NCI-H1048 (cell line): ENCODE measurements around the gene LAMB1.
"Not testable (repeated sequence)": the region's sequence is repeated elsewhere in the genome, so short reads cannot be mapped to it uniquely, and the experiment has no call there.

Experiments used
- DNase-seq: peaks from one replicate; lab custom pipeline; 2025; lab: John Stamatoyannopoulos, UW

LAMB1 gene

DNA sequence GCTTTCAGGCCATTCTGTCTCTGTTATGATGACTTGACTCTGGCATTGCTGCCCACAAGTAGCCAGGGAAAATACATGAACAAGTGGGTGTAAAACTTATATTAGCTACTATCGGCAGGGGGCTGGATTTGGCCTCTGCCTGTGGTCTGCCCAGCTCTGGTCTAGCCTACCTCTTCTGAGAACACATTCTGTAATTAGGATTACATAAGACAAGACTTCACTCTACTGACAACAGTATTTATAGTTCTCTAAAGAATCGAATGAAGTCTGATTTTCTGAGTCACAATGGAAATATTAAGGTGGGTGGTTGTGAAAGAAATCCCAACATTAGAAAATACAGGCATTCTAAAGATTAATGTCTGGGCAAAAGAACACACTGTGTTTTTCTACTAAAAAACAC is 56.5 kb downstream of the LAMB1 start:
- DNase-seq: no peak

DNA sequence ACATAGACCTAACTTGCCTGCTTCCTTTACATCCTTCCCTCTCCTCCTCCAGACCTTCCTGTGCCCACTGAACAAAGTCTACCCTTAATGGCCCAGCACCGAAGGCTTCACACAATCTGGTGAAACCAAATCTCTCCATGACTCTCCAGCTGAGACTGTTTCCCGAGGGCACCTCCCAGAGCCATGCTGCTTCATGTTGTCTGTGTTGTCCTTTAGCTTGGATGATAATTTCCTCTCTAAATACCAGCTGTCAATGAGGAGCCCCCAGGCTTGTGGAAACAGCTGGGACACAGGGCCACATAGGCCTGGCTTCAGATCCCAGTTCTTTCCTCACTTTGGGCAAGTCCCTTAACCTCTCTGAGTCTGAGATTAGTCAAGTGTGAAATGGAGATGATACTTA is 57.6 kb downstream of the LAMB1 start:
- DNase-seq: no peak

DNA sequence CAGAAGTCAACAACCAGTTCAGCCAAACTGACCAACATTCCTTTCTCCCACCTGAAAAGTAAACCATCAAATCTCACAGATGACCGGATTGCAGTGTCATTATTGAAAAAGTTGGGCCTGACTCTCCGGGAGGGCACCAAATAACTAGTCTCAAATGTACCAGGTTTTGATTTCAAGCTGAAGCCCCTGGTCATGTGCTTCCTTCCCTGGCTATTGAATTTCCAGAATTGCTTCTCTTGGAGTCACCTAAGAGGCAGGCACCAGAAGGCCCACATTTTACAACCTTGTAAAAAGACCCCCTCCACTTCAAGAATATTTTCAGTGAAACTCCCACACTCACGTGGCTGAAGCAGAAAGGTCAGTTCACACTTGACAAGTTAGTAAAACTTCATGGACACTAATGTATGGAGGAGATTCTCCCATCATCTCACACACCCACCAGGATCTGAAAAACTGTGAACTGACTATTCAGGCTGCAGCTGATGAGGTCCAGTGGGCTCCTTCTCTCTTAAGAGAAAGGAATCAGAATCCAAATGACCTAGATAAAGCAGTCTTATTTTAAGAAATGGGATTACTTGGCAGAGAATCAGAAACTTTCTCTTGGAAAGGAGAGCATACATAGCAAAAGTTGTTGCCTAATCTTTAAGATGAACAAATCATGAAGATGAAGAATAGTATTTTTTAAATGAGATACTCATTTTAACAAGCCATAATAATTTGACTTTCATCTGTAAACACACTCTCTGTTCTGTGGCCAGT is 58.4 kb downstream of the LAMB1 start:
- DNase-seq: no peak

DNA sequence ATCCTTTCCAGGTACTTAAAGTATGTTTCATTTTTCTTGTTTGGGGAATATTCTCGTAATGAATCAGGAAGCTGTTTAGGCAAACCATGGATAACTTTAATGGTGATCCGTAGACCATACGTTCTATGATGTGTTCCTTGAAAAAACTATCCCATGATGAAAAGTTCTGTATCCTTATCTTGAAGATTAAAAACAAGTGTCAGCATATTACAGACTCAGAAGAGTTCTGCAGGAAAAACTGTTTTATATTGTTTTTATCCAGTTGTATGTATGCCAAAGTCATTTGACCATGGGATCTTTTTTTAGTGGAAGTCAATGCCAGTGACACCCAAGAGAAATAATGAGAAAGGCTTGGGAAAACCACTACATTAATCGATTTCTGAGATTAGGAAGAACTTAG is 59.9 kb downstream of the LAMB1 start:
- no peak for DNase-seq

- no peak for DNase-seq
Observed at GRCh38 chr7:107940951-107941350, 62.0 kb downstream of the LAMB1 start.

DNA sequence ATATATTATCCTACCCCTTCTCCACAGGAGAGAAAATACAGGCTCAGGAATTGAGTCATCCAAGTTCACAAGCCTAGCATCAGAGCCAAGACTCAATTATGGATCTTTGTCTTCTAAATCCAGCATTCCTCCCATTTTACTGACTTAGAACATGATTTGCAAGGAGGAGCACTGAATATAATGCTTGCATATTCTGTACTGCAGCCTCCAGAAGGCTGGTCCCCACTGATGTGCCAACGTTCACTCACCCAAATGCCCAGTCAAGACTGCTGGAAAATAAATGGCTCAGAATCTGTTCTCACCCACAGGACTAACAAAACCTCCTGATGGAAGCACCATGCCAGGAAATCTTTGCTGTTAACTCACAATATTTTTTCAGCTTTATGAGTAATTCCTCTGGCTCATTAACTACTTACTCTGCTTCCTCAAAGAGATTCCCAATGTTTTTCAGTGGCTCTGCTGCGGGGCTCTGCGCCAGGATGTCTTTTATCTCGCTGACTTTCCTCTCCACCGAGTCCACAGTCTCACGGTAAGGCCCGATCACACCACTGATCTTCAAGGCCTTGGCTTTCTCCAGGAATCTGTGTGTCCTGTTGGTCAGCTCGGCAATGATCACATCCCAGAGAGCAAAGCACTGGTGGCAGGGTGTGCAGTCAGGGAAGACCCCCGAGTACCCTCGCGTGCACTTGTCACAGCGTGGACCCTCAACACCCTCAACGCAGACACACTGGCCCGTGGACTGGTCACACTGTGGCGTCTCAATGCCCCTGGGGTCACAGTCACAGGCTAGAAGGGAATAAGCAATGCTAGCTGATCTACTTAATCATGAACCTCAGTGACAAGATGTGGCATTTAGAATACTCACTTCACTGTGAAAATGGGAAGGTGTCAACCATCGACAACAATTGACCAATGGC is 63.1 kb downstream of the LAMB1 start:
- DNase-seq: no peak

- no peak for DNase-seq
Observed at GRCh38 chr7:107938456-107939250, 64.3 kb downstream of the LAMB1 start.

- DNase-seq: no peak
Observed at GRCh38 chr7:107937531-107937930, 65.4 kb downstream of the LAMB1 start.

GRCh38 chr7:107936312-107936711 is 66.6 kb downstream of the LAMB1 start:
- no peak for DNase-seq

DNA sequence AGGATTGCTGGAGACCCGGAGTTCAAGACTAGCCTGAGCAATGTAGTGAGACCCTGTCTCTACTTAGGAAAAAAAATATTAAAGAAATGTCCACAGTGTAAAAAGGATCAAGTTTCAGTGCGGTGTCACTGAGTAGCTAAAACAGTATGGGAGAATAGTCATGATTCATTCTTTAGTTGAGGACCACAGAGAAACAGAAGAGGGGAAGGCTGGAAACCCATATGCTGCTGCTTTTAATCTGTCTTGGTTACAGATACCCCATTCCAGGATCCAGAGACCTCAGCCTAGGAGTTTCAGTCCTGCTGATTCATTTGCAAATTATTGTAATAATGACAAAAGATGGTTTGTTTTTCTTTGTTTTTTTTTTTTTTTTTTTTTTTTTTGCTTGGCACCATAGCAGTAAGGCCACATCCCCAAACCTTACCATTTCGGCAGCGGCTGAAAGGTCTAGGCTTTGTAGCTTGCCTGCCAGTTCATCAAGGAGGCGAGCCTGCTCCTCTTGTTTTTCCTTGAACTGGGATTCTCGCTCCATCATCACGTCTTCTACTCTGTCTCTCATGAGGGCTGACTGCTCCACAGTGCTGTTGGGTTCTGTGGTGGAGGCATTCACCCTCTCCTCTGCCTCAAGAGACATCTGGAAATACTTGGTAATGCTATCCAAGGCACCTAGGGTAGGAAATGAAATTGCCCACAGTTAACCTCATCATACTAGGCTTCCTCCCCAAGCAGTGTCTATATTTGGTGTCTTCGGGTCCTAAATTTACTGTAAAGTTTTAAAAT is 67.8 kb downstream of the LAMB1 start:
- no peak for DNase-seq

- no peak for DNase-seq
Observed at GRCh38 chr7:107933386-107934013, 69.5 kb downstream of the LAMB1 start.

GRCh38 chr7:107932805-107933204 is 70.2 kb downstream of the LAMB1 start:
- no peak for DNase-seq

DNA sequence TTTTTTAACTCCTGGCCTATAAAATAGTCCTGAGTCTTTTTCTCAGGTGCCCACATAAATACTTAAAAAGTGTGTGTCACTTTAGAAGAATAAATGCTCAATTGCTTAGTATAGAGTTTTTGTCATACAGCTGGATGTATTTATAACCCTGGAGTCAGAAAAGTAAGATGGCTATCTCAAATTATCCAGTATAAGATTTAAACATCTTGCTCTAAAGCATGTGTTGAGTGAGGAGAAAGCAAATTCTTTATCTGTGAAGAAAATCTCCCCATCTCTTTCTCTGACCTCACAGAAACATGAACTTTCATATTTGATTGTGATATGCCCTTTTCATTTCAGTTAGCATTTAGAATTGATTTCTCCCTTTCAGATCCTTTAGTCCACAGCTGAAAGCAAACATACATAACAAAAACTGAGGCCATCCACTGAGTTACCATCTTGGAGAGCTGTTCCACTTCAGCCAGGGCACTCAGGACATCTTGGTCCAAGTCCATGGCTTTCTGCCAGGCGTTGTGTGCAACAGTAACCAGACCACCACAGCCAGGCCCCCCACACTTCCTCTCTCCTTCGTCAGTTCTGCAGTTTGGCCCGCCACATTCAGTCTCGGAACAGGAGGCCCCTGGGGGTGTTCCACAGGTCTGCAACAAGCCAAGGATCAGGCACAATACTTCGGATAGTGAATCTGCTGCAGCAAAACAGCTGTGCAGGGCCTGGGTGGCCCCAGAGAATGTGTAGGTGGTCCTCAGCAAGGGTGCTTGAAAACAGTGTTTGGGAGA is 71.0 kb downstream of the LAMB1 start:
- no peak for DNase-seq

DNA sequence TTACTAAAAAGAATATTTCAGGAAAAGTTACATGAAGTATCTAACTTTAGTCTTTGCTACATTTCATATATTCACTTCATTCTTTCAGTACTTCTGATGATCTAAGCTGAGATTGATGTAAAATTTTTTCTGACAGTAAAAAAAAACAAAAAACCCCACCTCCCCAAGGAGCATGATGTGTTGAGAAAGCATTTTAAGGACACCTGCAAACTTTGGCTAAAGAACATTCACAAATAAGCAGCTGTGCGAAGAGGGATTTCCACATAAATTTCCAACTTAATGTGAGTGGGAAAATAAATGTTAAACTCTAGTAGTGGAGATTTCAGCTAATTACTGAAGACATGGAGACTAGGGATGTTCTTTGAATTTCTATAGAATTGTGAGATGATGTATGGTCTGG is 76.5 kb downstream of the LAMB1 start:
- DNase-seq: no peak

GRCh38 chr7:107924841-107925504 is 78.0 kb downstream of the LAMB1 start:
- DNase-seq: peak; percentile 70

GRCh38 chr7:107922886-107923285 is 80.1 kb downstream of the LAMB1 start:
- DNase-seq: no peak

GRCh38 chr7:107921826-107922225 is 81.1 kb downstream of the LAMB1 start:
- not testable (repeated sequence) for DNase-seq

DNA sequence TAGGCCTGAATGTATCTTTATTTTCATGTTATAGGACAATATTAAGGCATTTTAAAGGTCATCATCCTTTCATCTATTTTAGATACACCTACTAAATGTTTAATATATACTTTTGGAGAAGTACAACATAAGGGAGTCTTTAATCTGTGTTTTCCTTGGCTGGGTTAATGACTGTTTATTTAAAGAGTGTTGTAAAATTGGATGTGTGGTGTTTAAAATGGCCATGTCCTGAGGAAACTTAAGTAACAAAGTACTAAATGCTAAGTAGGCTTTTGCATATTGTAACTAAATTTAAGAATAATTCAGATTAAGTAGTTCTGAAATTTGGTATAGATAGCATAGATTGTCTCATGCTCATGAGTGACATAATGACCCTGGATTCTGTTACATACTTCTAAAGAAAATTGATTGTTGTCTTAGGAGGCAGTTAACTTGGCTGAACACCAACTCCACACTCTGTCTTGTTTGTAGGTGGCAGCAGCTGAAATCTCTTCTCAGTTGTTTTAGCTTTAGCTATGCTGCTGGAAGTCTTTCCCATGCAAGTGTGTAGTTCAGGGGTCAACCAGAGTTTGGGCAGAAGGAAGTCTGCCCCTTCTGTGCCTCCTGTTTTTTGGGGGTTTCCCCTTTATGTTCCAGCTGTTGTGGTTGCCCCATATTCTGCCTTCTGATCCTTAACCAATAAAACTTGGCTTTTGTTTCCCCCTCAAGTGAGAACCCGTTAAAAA is 82.8 kb downstream of the LAMB1 start:
- no peak for DNase-seq

GRCh38 chr7:107918948-107919347 is 84.0 kb downstream of the LAMB1 start:
- DNase-seq: no peak
